Activated naive CD4-positive, alpha-beta T cell treated with anti-CD3 and anti-CD28 coated beads, Interleukin-2, amount 50 U/mL, for 72 hours (primary cell): Measurements from ENCODE around the gene PUM2. TPM values are rescaled to one million over a fixed set of nuclear protein-coding genes. Genes with fewer than 3 reads are reported as not detected.
"Not testable (repeated sequence)": the region's sequence is repeated elsewhere in the genome, so short reads cannot be mapped to it uniquely, and the experiment has no call there.

Source experiments
- ATAC-seq, 2 donors: fragments of 150-1000 bp; cut with Tn5 transposase; 2 replicates each; pipeline ENCODE4 v1.10.0; 2021; ENCODE audit warnings: mild to moderate bottlenecking in 2 of 2, moderate library complexity in 2 of 2
- DNase-seq, 2 donors: peaks; one replicate each; pipeline ENCODE4 v3.0.0; 2021 to 2022; ENCODE audit warnings: low spot score in 2 of 2
- H3K27ac Mint-ChIP-seq, 2 donors: one replicate each; pipeline ENCODE4 v1.8.0; 2022; ENCODE audit warnings: mild to moderate bottlenecking in 2 of 2, mixed read lengths in 2 of 2
- H3K36me3 Mint-ChIP-seq, 2 donors: one replicate each; pipeline ENCODE4 v1.8.0; 2022; ENCODE audit warnings: mixed read lengths in 2 of 2
- H3K9me3 Mint-ChIP-seq, 2 donors: one replicate each; pipeline ENCODE4 v1.8.0; 2022; ENCODE audit warnings: mixed read lengths in 2 of 2
- total RNA-seq, 2 donors: library from RNA; stranded (reverse); gene quantifications; one replicate each; pipeline ENCODE4 v1.2.3, GENCODE V29; 2022

Gene PUM2
- total RNA-seq, 2 donors from 2014 or later: 99.0 to 111 TPM

DNA sequence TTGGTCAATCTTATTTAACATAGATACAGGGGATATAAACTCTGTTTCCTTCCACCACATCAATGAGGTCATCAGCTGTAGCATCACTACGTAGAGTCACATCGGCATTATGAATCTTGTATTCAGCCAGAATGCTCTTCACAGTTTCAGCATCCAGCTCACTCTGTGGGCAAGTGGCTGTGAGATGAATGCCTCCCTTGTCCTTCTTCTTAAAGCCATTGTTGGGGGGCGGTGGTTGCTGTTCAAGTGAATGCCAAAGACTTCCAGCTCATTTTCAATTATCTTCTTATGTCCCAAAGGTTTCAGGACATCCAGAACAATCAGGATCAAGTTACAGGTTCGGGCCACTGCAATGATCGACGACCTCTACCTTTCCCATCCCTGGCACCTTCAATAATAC, 110.4 kb downstream of the PUM2 start:
- not testable (repeated sequence) for H3K36me3 Mint-ChIP-seq, H3K9me3 Mint-ChIP-seq, ATAC-seq, H3K27ac Mint-ChIP-seq, DNase-seq

DNA sequence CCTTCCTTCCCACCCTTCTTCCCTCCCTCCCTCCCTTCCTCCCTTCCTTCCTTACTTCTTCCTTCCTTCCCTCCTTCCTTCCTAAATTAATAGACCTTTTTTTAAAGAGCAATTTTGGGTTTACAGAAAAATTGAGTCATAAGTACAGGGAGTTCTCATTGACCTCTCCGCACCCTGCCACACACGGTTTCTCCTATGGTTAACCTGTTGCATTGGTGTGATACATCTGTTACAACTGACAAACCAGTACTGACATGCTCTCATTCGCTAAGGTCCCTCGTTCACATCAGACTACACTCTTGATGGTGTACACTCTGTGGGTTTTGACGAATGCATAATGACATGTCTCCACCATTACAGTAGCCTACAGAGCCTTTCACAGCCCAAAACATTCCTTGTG, 114.1 kb downstream of the PUM2 start:
- Mint-ChIP-seq H3K9me3 (peaks cover 0 to 4% of the 10 kb centered on the region in 2 donors), H3K36me3 (no peaks in the 10 kb centered on the region), H3K27ac (no peak overlapping the region)
- DNase-seq: no peak
- ATAC-seq: peak in 1 of 2 donors; percentile 20

DNA sequence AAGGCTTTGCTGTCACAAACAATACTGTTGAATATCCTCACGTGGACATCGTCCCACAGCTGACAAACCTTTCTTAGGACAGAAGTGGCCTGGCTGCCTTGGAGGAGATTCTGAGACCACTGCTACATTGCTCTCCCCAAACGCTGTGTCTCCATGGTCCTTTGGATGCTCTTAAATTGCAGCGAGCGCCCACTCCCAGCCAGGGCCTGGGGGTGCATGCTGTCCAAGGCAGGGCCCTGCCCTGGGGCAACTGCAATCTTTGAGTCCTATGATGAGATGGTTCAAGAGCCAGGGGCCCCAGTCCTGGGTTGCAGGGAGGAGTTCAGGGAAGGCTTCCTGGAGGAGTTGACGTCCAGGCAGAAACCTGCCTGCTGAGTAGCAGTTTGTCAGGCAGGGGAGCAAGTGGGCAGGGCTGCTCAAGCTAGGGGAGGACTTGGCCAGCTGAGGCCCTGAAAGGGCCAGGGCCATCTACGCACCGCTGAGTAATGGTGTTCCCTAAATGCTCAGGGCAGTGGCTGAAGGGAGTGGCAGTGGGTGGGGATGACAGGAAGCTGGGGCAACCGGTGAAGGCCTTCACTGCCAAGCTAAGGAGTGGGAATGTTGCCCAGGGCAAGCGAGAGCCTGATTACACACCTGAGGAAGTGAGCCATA, 114.9 kb downstream of the PUM2 start:
- DNase-seq (no peak), ATAC-seq (peak in 1 of 2 donors; percentile 23)
- H3K9me3 Mint-ChIP-seq: peaks cover 0 to 4% of the 10 kb centered on the region in 2 donors
- no peaks in the 10 kb centered on the region for H3K36me3 Mint-ChIP-seq
- no peak overlapping the region for H3K27ac Mint-ChIP-seq

GRCh38 chr2:20234597-20234996, 116.0 kb downstream of the PUM2 start:
- not testable (repeated sequence) for DNase-seq, H3K9me3 Mint-ChIP-seq, H3K27ac Mint-ChIP-seq, H3K36me3 Mint-ChIP-seq, ATAC-seq

GRCh38 chr2:20232837-20233207, 117.8 kb downstream of the PUM2 start:
- Mint-ChIP-seq H3K9me3 (peaks cover 0 to 2% of the 10 kb centered on the region in 2 donors), H3K36me3 (no peaks in the 10 kb centered on the region), H3K27ac (no peak overlapping the region)
- no peak for ATAC-seq
- DNase-seq: no peak

- Mint-ChIP-seq H3K36me3 (no peaks in the 10 kb centered on the region), H3K9me3 (no peaks in the 10 kb centered on the region), H3K27ac (no peak overlapping the region)
- ATAC-seq: peak; percentile 19 to 56
- no peak for DNase-seq
Measured at GRCh38 chr2:20231598-20232026, 119.0 kb downstream of the PUM2 start.

GRCh38 chr2:20231159-20231558, 119.5 kb downstream of the PUM2 start:
- H3K36me3 Mint-ChIP-seq: no peaks in the 10 kb centered on the region
- no peak overlapping the region for H3K27ac Mint-ChIP-seq
- no peaks in the 10 kb centered on the region for H3K9me3 Mint-ChIP-seq
- DNase-seq (no peak), ATAC-seq (peak in 1 of 2 donors; percentile 6)

GRCh38 chr2:20230114-20230425, 120.6 kb downstream of the PUM2 start:
- DNase-seq (no peak), ATAC-seq (no peak)
- Mint-ChIP-seq H3K36me3 (no peaks in the 10 kb centered on the region), H3K9me3 (no peaks in the 10 kb centered on the region), H3K27ac (no peak overlapping the region)

GRCh38 chr2:20229322-20230113, 121.1 kb downstream of the PUM2 start:
- ATAC-seq: no peak
- no peaks in the 10 kb centered on the region for H3K36me3 Mint-ChIP-seq
- H3K9me3 Mint-ChIP-seq: no peaks in the 10 kb centered on the region
- no peak overlapping the region for H3K27ac Mint-ChIP-seq
- no peak for DNase-seq

- no peak overlapping the region for H3K27ac Mint-ChIP-seq
- peak in 1 of 2 donors; percentile 40 for DNase-seq
- ATAC-seq: no peak
- no peaks in the 10 kb centered on the region for H3K36me3 Mint-ChIP-seq
- H3K9me3 Mint-ChIP-seq: no peaks in the 10 kb centered on the region
Measured at GRCh38 chr2:20227894-20228505, 122.6 kb downstream of the PUM2 start.

GRCh38 chr2:20226152-20226545, 124.5 kb downstream of the PUM2 start:
- H3K36me3 Mint-ChIP-seq: no peaks in the 10 kb centered on the region
- no peak for ATAC-seq
- DNase-seq: peak in 1 of 2 donors; percentile 52
- H3K27ac Mint-ChIP-seq: no peak overlapping the region
- no peaks in the 10 kb centered on the region for H3K9me3 Mint-ChIP-seq

GRCh38 chr2:20225294-20226151, 125.1 kb downstream of the PUM2 start:
- ATAC-seq: peak; percentile 63 to 83
- no peaks in the 10 kb centered on the region for H3K9me3 Mint-ChIP-seq
- no peak overlapping the region for H3K27ac Mint-ChIP-seq
- no peaks in the 10 kb centered on the region for H3K36me3 Mint-ChIP-seq
- peak; percentile 44 to 48 for DNase-seq

DNA sequence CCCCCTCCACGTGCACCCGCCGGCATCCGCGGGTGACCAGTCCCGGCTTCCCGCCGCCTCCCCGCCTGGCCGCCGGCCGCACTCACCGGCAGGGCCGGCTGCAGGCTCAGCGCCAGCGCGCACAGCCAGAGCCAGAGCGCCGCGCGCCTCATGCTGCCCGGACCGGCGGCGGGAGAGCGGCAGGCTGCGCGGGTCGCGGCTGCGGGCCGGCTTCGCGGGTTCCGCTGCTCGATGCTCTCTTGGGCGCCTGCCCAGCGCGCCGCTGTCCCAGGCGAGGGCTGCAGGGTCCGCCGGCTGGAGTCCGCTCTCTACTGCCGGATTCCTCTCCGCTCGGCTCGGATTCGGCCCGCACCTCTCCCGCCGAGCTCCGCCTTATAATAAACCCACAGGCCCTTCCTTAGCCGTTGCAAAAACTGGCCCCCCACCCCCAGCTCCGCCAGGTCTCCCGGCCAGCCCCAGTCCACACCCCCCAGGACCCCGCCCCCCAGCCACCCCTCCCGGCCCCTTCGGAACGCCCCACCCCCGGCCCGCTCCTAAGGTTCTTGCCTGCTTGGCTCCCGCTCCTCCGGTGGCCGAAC, 125.8 kb downstream of the PUM2 start, which contains the start of gene SDC1:
Gene SDC1 (minus strand): TSS at position 415 of the 578 bp plus-strand sequence. CDS start 263 bp downstream, at position 152.
- DNase-seq (peak in 1 of 2 donors; percentile 31), ATAC-seq (peak; percentile 49 to 53)
- H3K27ac Mint-ChIP-seq: no peak within 1 kb of the TSS

DNA sequence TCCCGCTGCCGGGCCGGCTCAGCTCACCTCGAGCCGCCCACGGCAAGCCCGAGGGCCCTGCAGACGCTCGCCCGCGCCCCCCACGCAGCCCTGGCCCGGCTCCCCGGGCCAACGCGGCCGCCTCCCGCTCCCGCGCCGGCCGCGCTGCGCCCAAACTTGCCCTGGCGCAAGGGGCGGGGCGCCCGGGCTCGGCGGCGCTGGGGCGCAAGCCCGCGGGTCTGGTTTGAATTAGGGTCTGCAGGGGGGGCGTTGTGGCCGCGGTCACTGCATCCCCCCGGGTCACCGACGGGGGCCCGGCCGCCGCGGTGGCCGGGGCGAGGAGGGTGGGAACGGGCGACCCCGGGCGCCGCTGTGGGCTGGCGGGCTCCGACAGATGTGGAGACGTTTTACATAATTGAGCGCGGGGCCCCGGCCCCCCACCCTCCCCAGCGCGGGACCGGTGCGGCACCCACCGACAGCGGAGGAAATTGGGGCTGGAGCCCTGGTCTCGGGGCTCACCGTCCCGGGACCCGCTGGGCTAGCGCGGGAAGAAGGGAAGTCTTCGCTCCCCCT, 126.4 kb downstream of the PUM2 start:
- DNase-seq: peak in 1 of 2 donors; percentile 18
- peak; percentile 23 to 36 for ATAC-seq

More for the DNA sequence above, 125.8 kb downstream of the PUM2 start, which contains the start of gene SDC1:
- Mint-ChIP-seq H3K36me3 (no peaks in the 10 kb centered on the region), H3K9me3 (no peaks in the 10 kb centered on the region)

GRCh38 chr2:20223407-20224163, 127.1 kb downstream of the PUM2 start:
- DNase-seq (no peak), ATAC-seq (peak in 1 of 2 donors; percentile 17)
- Mint-ChIP-seq H3K9me3 (no peaks in the 10 kb centered on the region), H3K27ac (no peak overlapping the region), H3K36me3 (no peaks in the 10 kb centered on the region)

More for the DNA sequence above, 126.4 kb downstream of the PUM2 start:
- Mint-ChIP-seq H3K9me3 (no peaks in the 10 kb centered on the region), H3K36me3 (no peaks in the 10 kb centered on the region), H3K27ac (no peak overlapping the region)
